NCI-H82 treated with DMSO at 0.1 percent for 48 hours (cell line): ENCODE measurements around the gene PRAMEF13.
"Not testable (repeated sequence)": the region's sequence is repeated elsewhere in the genome, so short reads cannot be mapped to it uniquely, and the experiment has no call there.

Source experiments
- DNase-seq: peaks from one replicate; lab custom pipeline; 2025; ENCODE audit not compliant: unreplicated experiment; lab: John Stamatoyannopoulos, UW

PRAMEF13 gene, protein sequence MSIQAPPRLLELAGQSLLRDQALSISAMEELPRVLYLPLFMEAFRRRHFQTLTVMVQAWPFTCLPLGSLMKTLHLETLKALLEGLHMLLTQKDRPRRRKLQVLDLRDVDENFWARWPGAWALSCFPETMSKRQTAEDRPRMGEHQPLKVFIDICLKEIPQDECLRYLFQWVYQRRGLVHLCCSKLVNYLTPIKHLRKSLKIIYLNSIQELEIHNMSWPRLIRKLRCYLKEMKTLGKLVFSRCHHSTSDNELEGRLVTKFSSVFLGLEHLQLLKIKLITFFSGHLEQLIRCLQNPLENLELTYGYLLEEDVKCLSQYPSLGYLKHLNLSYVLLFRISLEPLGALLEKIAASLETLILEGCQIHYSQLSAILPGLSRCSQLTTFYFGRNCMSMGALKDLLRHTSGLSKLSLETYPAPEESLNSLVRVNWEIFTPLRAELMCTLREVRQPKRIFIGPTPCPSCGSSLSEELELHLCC

DNA sequence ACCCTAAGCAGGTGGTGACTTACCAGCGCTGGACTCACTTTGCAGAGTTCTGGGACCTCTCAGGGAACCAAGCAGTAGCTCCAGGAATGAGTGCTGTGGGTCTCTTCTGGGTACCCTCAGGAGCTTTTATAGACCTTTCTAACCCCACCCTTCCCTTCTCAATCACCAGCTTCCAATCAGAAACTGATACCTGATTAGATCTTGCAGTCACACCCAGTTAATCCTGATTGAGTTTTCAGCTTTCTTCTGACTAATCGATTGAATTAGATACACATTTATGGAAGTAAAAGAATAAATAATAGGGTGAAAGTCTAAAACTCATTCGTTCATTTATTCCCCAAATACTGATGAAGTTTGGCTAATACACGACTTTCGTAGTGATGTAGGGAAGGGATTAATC lies at the start of gene PRAMEF13:
Gene PRAMEF13, minus strand, starts transcription at position 101 of the 400 bp plus-strand sequence. CDS start 1,820 bp downstream, outside the sequence.
- DNase-seq: not testable (repeated sequence)

DNA sequence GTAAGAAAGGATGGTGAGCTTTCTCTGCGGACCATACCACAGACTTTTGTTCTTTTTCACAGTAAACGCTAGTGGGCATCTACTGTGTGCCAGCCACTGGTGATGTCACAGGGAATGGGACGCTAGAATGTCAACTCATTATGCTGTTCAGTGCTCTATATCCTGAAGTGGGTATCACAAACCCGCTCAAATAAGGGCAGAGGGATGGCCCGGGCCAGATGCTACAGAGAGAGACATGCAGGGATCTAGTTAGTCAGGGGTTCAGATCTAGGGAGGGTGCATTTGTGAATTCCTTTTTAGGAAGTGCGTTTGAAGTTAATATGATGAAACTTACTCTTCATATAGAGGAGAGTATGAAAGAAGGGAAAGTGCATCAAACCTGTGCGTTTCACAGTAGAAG lies 45.9 kb upstream of the PRAMEF13 start:
- not testable (repeated sequence) for DNase-seq

DNA sequence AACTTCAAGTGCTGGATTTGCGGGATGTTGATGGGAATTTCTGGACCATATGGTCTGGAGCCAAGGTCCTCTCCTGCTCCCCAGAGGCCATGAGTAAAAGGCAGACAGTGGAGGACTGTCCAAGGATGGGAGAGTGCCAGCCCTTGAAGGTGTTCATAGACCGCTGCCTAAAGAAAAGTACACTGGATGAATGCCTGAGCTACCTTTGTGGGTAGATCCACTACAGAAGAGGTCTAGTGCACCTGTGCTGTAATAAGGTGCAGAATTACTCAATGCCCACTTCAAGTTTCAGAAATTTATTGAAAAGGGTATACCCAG lies 45.3 kb upstream of the PRAMEF13 start:
- DNase-seq: not testable (repeated sequence)

DNA sequence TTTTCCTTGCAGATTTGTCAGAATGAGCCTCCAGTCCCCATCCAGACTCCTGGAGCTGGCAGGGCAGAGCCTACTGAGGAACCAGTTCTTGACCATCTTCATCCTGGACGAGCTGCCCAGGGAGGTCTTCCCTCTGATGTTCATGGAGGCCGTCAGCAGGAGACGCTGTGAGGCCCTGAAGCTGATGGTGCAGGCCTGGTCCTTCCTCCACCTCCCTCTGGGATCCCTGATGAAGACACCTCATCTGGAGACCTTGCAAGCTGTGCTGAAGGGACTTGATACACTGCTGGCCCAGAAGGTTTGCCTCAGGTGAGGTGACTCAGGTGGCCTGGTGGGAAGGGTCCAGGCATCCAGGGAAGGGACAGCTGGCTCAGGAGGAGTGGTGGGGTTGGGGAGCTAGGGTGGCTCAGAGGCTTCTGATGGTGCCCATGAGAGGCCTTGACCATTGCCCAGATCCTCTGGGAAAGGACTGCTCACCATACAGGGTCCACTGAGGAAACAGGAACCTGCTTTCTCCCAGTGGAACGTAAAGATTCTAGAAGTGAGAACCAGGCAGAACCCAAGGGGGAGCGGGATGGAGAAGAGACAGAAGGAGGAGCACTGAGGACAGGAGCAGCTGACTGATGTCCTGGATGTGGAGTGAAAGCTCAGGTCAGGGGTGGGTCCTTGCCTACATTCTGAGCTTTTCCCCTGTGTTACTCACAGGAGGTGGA lies 44.8 kb upstream of the PRAMEF13 start:
- not testable (repeated sequence) for DNase-seq

DNA sequence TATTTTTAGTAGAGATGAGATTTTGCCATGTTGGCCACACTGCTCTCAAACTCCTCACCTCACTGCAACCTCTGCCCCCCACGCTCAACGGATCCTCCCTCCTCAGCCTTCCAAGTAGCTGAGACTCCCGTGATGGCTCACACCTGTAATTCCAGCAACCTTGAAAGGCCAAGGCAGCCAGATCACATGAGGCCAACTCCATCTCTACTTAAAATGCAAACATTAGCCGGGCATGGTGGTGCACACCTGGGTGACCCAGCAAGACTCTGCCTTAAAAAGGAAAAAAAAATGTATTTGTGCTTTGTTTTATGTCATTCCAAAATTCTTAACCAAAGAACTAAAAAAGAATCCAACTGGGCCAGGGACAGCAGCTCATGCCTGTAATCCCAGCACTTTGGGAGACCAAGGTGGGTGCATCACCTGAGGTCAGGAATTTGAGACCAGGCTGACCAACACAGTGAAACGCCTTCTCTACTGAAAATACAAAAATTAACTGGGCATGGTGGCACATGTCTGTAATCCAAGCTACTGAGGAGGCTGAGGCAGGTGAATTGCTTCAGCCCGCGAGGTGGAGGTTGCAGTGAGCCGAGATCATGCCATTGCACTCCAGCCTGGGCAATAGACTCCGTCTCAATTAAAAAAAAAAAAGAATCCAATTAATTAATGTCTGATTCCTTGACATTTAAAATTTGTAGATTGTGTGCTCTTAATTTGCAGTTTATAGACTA lies 42.5 kb upstream of the PRAMEF13 start:
- not testable (repeated sequence) for DNase-seq

DNA sequence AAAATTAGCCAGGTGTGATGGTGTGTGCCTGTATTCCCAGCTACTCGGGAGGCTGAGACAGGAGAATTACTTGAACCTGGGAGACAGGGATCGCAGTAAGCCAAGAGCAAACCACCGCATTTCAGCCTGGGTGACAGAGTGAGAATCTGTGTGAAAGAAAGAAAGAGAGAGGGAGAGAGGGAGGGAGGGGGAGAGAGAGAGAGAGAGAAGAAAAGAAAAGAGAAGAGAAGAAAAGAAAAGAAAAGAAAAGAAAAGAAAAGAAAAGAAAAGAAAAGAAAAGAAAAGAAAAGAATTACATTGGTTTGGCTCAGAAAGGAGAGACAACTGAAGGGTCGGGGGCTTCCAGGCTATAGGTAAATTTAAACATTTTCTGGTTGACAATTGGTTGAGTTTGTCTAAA lies 38.4 kb upstream of the PRAMEF13 start:
- DNase-seq: not testable (repeated sequence)

DNA sequence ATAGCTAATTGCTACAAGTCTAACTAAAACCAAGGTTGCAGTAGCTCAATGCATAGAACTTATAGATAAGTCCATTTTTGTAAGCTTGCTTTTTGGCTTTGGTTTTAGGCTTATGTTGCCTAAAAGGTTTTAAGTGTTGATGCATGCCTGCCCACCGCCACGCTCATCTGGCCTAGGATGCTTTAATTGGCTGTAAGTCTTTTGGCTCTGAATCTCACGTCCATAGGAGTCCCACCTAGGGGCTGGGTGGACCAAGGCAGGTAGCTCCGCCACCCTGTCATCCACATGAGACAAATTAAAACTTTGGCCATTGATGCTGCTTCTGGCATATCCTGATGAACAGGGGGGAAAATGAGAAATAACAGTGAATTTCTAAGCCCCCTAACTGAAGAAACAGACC lies 36.4 kb upstream of the PRAMEF13 start:
- DNase-seq: not testable (repeated sequence)

DNA sequence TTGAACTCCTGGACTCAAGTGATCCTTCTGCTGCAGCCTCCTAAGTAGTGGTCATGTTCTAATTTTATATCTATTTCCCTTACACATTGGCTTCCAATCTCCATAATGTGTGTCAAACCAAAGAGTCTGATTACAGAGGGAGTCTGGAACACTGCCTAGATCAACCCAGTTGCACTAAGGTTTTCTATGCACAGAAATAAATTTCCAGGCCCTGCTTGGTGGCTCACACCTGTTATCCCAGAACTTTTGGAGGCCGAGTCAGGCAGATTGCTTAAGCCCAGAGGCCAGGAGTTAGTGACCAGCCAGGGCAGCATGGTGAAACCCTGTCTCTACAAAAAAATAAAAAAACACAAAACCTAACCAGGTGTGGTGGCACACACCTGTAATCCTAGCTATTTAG lies 32.8 kb upstream of the PRAMEF13 start:
- not testable (repeated sequence) for DNase-seq

DNA sequence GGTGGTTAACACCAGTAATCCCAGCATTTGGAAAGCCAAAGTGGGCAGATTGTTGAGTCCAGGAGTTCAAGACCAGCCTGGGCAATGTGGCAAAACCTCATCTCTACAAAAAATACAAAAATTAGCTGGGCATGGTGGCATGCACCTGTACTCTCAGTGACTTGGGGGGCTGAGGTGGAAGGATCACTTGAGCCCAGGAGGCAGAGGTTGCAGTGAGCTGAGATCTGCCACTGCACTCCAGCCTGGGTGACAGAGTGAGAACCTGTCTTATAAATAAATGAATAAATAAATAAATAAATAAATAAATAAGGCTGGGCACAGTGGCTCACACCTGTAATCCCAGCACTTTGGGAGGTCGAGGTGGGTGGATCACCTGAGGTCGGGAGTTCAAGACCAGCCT lies 30.8 kb upstream of the PRAMEF13 start:
- DNase-seq: not testable (repeated sequence)

DNA sequence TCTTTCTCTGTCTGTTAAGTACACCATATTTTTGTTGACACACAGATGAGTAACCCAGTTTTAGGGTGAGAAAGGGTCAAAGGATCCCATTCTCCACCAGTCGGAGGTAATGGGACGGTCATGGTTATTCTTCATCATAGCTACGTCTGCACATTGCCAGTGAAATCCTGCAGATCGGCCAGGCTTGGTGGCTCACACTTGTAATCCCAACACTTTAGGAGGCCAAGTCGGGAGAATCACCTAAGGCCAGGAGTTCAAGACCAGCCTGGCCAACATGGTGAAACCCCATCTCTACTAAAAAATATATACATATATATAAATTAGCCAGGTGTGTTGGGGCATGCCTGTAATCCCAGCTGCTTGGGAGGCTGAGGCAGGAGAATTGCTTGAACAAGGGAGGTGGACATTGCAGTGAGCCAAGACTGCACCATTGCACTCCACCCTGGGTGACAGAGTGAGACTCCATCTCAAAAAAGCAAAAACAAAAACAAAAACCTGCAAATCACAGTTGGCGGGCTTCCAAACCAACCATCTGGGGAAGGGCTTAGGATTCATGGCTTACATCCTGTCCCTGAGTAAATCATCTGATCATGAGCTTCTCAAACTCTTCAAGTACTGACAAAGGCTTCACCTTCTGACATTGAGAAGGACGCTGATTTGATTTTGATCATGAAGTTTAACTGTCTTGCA lies 30.0 kb upstream of the PRAMEF13 start:
- not testable (repeated sequence) for DNase-seq

DNA sequence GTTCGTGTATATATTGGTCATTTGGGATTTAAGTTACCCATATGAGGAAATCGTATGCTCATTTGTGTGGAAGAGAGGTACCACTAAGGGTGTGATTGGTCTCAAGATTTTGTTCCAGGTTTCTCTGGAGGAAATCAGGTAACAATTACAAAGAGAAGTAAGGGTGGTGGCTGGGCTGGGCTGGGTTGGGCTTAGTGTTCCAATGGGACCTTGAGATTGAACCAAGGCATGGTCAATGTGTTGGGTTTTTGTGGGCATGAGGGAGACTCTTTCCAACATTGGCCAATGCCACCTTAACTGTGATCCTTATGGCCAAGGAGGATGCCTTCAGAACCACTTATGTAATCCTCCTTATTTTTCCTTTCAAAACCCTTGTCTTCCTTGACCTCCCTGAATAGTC lies 29.4 kb upstream of the PRAMEF13 start:
- DNase-seq: not testable (repeated sequence)

DNA sequence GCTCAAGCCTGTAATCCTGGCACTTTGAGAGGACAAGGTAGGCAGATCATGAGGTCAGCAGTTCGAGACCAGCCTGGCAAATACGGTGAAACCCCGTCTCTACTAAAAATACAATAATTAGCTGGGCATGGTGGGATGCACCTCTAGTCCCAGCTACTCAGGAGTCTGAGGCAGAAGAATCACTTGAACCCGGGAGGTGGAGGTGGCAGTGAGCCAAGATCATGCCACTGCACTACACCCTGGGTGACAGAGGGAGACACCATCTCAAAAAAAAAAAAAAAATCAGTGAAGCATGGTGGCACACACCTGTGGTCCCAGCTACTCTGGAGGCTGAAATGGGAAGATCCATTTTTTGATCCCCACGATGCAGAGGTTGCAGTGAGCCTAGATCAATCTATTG lies 28.9 kb upstream of the PRAMEF13 start:
- DNase-seq: not testable (repeated sequence)

DNA sequence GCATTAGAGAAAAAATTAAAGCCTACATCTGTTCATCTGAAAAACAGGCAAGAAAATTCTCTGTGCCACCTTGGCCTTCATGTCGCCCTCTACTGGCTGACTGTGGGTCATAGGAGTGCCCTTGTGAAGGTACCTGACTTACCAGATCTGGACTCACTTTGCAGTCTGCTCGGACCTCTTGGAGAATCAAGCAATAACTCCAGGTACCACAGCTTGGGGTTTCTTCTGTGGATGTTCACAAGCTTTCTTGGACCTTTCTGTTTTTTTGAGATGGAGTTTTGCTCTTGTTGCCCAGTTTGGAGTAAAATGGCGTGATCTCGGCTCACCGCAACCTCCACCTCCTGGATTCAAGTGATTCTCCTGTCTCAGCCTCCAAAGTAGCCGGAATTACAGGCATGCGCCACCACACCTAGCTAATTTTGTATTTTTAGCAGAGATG lies 27.2 kb upstream of the PRAMEF13 start:
- DNase-seq: no peak

DNA sequence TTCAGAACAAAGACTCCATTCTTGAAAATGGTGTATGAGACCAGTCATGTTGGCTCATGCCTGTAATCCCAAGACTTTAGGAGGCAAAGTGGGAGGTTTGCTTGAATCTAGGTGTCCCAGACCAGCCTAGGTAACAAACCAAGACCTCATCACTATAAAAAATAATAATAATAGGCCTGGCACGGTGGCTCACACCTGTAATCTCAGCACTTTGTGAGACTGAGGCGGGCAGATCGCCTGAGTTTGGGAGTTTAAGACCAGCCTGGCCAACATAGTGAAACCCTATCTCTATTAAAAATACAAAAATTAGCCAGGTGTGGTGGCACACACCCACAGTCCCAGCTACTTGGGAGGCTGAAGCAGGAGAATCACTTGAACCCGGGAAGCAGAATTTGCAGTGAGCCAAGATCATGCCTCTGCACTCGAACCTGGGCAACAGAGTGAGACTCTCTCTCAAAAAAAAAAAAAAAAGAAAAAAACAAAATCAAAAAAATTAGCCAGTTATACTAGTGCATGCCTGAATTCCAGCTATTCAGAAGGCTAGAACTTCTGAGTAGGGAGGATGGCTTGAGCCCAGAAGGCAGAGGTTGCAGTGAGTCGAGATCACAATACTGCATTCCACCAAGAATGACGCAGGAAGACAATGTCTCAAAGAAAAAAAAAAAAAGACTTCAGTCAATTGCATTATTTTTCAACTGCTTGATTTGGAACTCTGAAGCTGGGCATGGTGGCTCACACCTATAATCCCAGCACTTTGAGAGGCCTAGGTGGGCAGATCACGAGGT lies 26.3 kb upstream of the PRAMEF13 start:
- DNase-seq: not testable (repeated sequence)

DNA sequence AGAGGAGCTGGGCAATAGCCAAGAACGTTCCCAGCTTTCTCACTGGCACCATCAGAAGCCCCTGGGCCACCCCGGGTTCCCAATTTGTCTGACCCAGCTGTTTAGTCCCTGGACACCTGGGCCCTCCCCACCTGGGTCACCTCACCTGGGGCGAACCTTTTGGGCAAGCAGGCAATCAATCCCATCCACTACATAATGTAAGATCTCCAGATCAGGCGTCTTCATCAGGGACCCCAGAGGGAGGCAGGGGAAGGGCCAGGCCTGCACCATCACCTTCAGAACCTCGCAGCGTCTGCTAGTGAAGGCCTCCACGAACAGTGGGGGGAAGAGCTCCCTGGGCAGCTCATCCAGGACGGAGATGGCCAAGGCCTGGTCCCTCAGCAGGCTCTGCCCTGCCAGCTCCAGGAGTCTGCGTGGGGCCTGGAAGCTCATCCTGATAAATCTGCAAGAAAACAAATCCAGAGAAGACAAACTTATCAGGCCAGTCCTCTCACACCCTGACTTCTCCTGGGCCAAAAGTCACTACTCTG lies 24.5 kb upstream of the PRAMEF13 start, which contains the start of gene PRAMEF18:
Gene PRAMEF18, minus strand, starts transcription at position 480 of the 530 bp plus-strand sequence. Its CDS starts 48 bp downstream, at position 432.
- not testable (repeated sequence) for DNase-seq

DNA sequence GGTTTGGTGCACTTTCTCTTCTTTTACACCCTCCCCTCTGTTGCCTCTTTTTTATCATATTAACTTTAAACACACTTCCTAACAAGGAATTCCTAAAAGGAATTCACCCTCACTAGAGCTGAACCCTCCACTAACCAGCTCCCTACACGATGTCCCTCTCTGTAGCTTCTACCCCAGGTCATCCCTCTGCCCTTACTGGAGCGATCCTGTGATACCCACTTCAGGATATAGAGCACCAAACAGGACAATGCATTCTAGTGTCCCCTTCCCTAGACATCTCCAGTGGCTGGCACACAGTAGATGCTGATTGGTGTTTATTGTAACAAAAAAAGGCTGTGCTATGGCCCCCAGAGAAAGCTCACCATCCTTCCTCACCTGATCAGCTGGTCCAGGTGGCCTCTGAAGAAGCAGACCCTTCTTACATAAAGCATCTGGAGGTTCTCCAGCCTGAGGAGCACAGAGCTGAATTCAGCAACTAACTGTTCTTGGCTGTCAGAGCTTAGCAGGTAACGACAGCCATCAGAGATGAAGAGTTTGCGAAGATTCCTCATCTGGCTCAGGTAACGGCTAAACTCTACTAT lies 23.4 kb upstream of the PRAMEF13 start:
- DNase-seq: no peak

DNA sequence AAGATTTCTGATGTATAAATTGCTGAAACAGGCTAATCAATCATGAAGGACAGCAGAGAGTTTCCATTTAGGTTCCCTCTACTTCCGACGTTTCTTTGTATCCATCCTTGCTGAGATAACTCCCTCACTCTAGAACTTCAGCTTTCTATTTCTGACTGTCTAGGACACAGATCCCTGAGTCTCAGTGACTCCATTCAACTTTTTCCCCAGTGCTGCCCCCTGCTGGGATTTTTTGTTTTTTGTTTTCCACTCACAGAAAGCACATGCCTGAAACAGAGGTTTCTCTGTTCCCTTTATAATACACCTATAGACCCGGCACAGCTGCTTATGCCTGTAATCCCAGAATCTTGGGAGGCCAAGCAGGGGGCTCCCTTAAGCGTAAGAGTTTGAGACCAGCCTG lies 21.6 kb upstream of the PRAMEF13 start:
- DNase-seq: not testable (repeated sequence)

DNA sequence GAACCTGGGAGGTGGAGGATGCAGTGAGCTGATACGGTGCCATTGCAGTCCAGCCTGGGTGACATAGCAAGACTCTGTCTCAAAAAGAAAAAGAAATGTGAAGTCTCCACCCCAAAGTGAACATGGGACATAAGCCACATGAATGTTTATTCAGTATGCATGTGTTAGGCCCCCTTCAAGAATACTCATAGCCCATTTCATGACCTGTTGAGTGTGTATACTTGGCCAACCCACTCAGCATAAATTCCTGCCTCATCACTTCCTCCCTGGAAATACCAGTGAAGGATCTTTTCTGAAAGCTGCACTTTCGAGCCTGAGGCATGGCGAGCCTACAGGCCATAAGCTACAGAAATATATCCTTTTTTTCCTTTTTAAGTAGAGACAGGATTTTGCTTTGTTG lies 18.0 kb upstream of the PRAMEF13 start:
- not testable (repeated sequence) for DNase-seq

DNA sequence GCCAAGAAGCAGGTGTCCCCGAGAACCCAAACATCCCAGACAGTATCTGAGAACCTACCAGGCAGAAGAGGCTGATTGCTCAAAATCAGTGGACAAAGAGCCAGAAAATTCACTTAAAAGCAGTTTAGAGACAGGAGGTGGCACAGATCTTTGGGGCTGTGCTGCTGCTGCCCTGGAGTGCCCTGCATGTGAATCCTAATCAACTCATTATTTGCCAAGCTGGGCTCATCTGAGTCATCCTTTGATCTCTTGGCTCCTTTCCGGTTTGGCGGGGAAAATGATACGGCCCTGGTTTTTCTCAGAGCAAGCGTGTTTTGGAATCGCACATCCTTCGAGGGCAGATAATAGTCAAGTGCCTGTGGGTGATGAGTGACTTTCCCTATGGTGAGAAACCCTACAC lies 15.4 kb upstream of the PRAMEF13 start:
- not testable (repeated sequence) for DNase-seq
